ENCODE results near the gene ZNF90. TPM values are rescaled to one million over a fixed set of nuclear protein-coding genes. Genes with fewer than 3 reads are reported as not detected.
"Not testable (repeated sequence)": the region's sequence is repeated elsewhere in the genome, so short reads cannot be mapped to it uniquely, and the experiment has no call there.

Gene ZNF90
- total and polyA plus RNA-seq, 7 donors, result 1.5 to 4.6 (median 2.8) TPM; not detected in 1

DNA sequence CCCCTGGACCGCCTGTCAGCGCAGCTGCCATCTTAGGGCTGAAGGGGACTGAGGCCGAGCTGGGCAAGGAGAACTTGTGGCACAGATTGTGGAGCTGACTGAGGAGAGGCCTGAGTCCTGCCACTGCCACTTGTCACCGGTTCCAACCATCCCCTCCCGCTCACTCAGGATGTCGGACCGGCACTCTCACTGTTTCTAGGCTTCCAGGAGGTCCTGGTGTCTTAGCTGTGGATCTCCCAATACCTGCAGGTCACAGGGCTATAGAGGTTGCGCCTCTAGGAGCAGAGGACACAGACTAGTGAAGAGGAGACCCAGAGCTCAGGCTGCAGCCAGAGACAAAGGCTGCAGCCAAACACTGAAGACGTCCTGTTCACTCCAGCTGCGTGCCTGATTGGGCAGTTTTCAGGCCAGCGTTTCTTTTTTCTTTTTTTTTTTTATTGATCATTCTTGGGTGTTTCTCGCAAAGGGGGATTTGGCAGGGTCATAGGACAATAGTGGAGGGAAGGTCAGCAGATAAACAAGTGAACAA, 73.9 kb downstream of the ZNF90 start:
- H3K36me3 ChIP-seq, result no peaks in the 10 kb centered on the region
- H3K27ac ChIP-seq, result no peak overlapping the region
- intact Hi-C loops (cut with DNase I), result no loop called here
- H3K27me3 ChIP-seq, result no peaks in the 10 kb centered on the region
- TF ChIP-seq POLR2AphosphoS5 (IDR thresholded peaks at IDR 0.05), result no peak
- TF ChIP-seq CTCF (IDR thresholded peaks at IDR 0.05), result no peak
- no peak for TF ChIP-seq POLR2A (IDR thresholded peaks at IDR 0.05)
- no peak for TF ChIP-seq EP300 (IDR thresholded peaks at IDR 0.05)
- no peaks in the 10 kb centered on the region for H3K9me3 ChIP-seq
- H3K4me3 ChIP-seq, result no peak overlapping the region
- no peak for DNase-seq
- WGBS, 2 donors, result 81 to 85% methylated on average over 12 of the region's 12 CpGs
- H3K4me1 ChIP-seq, result no peaks in the 10 kb centered on the region

DNA sequence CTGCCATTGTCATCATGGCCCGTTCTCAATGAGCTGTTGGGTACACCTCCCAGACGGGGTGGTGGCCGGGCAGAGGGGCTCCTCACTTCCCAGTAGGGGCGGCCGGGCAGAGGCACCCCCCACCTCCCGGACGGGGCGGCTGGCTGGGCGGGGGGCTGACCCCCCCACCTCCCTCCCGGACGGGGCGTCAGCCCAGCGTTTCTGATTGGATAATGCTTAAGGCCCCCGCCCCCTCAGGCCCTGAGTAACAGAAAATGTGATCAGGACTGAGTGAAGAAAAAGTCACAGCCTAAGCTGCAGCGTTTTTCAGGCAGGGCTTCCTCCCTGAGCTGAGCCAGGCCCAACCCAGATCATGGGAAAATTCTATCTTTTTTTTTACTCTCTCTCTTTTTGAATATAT, 74.7 kb downstream of the ZNF90 start:
- H3K4me1 ChIP-seq; intact Hi-C loops (cut with DNase I); DNase-seq; H3K9me3 ChIP-seq; H3K27me3 ChIP-seq; H3K27ac ChIP-seq; H3K4me3 ChIP-seq; H3K36me3 ChIP-seq: not testable (repeated sequence)
- 78 to 83% methylated on average over 12 to 14 of the region's 15 CpGs for WGBS, 2 donors

DNA sequence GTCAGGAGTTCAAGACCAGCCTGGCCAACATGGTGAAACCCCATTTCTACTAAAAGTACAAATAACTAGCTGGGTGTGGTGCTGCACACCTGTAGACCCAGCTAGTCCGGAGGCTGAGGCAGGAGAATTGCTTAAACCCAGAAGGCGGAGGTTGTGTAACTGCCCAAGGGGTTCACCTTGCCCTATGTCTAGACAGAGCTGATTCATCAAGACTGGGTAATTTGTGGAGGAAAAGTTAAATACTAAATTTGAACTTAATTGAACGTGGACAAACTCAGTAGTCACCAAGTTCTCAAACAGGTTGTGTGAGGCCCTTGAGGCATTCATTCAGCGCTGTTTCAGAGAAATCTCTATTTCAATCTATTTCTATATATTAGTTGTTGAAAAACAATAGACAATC, 75.5 kb downstream of the ZNF90 start:
- no peak for TF ChIP-seq EP300 (IDR thresholded peaks at IDR 0.05)
- TF ChIP-seq POLR2AphosphoS5 (IDR thresholded peaks at IDR 0.05), result no peak
- no peak for TF ChIP-seq POLR2A (IDR thresholded peaks at IDR 0.05)
- no peak for TF ChIP-seq CTCF (IDR thresholded peaks at IDR 0.05)
- DNase-seq, result no peak
- no peaks in the 10 kb centered on the region for H3K9me3 ChIP-seq
- H3K4me3 ChIP-seq, result no peak overlapping the region
- no peaks in the 10 kb centered on the region for H3K36me3 ChIP-seq
- no peak overlapping the region for H3K27ac ChIP-seq
- H3K4me1 ChIP-seq, result no peaks in the 10 kb centered on the region
- intact Hi-C loops (cut with DNase I), result no loop called here
- H3K27me3 ChIP-seq, result no peaks in the 10 kb centered on the region
- WGBS, 2 donors, result 93% methylated on average over 4 of the region's 4 CpGs

DNA sequence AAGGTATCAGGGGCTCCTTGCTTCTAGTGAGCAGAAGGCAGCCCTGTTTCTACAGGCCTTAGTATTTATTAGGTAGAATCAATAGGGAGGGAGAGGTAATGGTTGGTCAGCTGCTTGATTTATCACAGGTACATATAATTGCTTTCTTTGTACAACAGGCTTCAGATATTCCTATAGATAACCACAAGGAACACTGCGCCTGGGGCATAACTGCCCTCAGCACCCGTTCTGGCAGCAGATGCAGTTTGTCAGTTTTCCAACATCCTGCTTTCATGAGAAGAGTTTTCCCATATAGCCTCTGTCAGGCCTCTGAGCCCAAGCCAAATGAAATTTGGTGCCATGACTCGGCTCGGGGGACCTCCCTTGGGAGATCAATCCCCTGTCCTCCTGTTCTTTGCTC, 76.8 kb downstream of the ZNF90 start:
- Histone ChIP-seq H3K4me3 (no peak overlapping the region), H3K27me3 (no peaks in the 10 kb centered on the region), H3K4me1 (no peaks in the 10 kb centered on the region), H3K36me3 (no peaks in the 10 kb centered on the region), H3K27ac (no peak overlapping the region), H3K9me3 (no peaks in the 10 kb centered on the region)
- 86 to 88% methylated on average over 4 of the region's 4 CpGs for WGBS, 2 donors
- TF ChIP-seq EP300 (IDR thresholded peaks at IDR 0.05), result no peak
- TF ChIP-seq CTCF (IDR thresholded peaks at IDR 0.05), result no peak
- TF ChIP-seq POLR2A (IDR thresholded peaks at IDR 0.05), result no peak
- TF ChIP-seq POLR2AphosphoS5 (IDR thresholded peaks at IDR 0.05), result no peak
- intact Hi-C loops (cut with DNase I), result no loop called here
- no peak for DNase-seq

DNA sequence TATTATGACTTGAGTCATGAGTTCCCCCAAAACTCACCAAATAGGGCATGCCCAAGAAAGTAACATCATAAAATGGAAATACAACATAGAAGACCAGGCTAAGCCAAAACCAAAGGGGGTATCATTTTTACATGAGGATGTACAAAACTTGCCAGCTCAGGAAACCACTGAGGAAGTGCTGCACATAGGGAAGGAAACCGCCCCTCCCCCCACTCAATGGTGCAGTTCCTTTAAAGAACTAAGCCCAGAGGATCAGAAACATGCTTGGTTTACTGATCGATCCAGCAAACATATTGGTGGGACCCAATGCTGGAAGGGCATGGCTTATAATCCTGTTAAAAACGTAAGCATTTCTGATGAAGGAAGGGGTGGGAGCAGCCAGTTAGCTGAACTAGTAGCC, 85.0 kb downstream of the ZNF90 start:
- H3K4me3 ChIP-seq, result no peak overlapping the region
- intact Hi-C loops (cut with DNase I), result no loop called here

More for the DNA sequence above, 85.0 kb downstream of the ZNF90 start:
- DNase-seq, result no peak
- 76 to 83% methylated on average over 3 of the region's 3 CpGs for WGBS, 2 donors
- no peak for TF ChIP-seq POLR2A (IDR thresholded peaks at IDR 0.05)
- TF ChIP-seq EP300 (IDR thresholded peaks at IDR 0.05), result no peak
- no peak for TF ChIP-seq CTCF (IDR thresholded peaks at IDR 0.05)
- TF ChIP-seq POLR2AphosphoS5 (IDR thresholded peaks at IDR 0.05), result no peak
- Histone ChIP-seq H3K36me3 (no peaks in the 10 kb centered on the region), H3K9me3 (no peaks in the 10 kb centered on the region), H3K27me3 (no peaks in the 10 kb centered on the region), H3K27ac (no peak overlapping the region), H3K4me1 (peaks cover 0 to 3% (median 2%) of the 10 kb centered on the region in 4 donors)
